Measurements from ENCODE around the gene PFDN6.

DNA sequence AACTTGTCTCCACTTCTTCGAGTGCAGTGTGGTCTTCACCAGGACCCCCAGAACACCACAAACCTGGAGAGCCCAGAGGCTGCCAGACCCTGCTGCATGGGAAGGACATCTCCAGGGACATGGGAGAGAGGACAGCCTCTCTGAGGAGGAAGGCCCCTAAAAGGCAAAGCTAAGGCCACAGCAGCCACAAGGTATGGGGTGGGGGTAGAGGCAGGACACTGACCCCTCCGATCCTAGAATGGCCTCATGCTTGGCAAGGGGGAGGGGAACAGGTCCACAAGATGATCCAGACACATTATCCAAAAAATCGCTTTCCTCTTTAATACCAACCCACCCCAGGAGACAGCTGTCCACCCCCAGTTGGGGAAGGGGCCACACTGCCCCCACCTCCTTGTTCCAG lies 10.6 kb upstream of the PFDN6 start:
- TF ChIP-seq RCOR1 (IDR thresholded peaks at IDR 0.05; ENCODE audit: low read length) (no peak), GATA2 (CRISPR knock-in tag; IDR thresholded peaks at IDR 0.05) (no peak), POLR2AphosphoS5 (IDR thresholded peaks at IDR 0.05; ENCODE audit: low read depth, low read length) (no peak), GABPA (IDR thresholded peaks at IDR 0.05; ENCODE audit: low read depth) (no peak), ELF1 (IDR thresholded peaks at IDR 0.05) (no peak), FOXM1 (IDR thresholded peaks at IDR 0.05; ENCODE audit: low read depth) (no peak), SMC3 (IDR thresholded peaks at IDR 0.05; ENCODE audit: low read depth, low read length) (no peak)
- TF ChIP-seq, protein P1, sequence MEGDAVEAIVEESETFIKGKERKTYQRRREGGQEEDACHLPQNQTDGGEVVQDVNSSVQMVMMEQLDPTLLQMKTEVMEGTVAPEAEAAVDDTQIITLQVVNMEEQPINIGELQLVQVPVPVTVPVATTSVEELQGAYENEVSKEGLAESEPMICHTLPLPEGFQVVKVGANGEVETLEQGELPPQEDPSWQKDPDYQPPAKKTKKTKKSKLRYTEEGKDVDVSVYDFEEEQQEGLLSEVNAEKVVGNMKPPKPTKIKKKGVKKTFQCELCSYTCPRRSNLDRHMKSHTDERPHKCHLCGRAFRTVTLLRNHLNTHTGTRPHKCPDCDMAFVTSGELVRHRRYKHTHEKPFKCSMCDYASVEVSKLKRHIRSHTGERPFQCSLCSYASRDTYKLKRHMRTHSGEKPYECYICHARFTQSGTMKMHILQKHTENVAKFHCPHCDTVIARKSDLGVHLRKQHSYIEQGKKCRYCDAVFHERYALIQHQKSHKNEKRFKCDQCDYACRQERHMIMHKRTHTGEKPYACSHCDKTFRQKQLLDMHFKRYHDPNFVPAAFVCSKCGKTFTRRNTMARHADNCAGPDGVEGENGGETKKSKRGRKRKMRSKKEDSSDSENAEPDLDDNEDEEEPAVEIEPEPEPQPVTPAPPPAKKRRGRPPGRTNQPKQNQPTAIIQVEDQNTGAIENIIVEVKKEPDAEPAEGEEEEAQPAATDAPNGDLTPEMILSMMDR (IDR thresholded peaks at IDR 0.05) = no peak
- TF ChIP-seq, protein P2, sequence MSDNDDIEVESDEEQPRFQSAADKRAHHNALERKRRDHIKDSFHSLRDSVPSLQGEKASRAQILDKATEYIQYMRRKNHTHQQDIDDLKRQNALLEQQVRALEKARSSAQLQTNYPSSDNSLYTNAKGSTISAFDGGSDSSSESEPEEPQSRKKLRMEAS (IDR thresholded peaks at IDR 0.05; ENCODE audit: low read depth) = no peak
- TF ChIP-seq, protein P3, sequence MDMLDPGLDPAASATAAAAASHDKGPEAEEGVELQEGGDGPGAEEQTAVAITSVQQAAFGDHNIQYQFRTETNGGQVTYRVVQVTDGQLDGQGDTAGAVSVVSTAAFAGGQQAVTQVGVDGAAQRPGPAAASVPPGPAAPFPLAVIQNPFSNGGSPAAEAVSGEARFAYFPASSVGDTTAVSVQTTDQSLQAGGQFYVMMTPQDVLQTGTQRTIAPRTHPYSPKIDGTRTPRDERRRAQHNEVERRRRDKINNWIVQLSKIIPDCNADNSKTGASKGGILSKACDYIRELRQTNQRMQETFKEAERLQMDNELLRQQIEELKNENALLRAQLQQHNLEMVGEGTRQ (IDR thresholded peaks at IDR 0.05; ENCODE audit: borderline replicate concordance, low read depth, low read length) = no peak
- TF ChIP-seq, protein P4, sequence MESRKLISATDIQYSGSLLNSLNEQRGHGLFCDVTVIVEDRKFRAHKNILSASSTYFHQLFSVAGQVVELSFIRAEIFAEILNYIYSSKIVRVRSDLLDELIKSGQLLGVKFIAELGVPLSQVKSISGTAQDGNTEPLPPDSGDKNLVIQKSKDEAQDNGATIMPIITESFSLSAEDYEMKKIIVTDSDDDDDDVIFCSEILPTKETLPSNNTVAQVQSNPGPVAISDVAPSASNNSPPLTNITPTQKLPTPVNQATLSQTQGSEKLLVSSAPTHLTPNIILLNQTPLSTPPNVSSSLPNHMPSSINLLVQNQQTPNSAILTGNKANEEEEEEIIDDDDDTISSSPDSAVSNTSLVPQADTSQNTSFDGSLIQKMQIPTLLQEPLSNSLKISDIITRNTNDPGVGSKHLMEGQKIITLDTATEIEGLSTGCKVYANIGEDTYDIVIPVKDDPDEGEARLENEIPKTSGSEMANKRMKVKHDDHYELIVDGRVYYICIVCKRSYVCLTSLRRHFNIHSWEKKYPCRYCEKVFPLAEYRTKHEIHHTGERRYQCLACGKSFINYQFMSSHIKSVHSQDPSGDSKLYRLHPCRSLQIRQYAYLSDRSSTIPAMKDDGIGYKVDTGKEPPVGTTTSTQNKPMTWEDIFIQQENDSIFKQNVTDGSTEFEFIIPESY (IDR thresholded peaks at IDR 0.05; ENCODE audit: borderline replicate concordance, low read depth) = no peak

Measured in SK-N-SH (cell line).